Body of pancreas (tissue), 4 donors: ENCODE results near the gene MSANTD2.

Source experiments
- CTCF ChIP-seq, 7 experiments: fragments of 450-650 bp in 4 of 7; fragments of 200-600 bp in 3 of 7; sonication (generic) in 3 of 7; IDR thresholded peaks; one replicate each; pipeline ENCODE4 v1.5.1; 2016 to 2019; ENCODE audit warnings: antibody characterized with exemption in 7 of 7
- POLR2A ChIP-seq, 3 donors: fragments of 450-650 bp; IDR thresholded peaks; one replicate each; pipeline ENCODE4 v1.6.1; 2016; ENCODE audit warnings: antibody characterized with exemption in 3 of 3, mild to moderate bottlenecking in 2 of 3

GRCh38 chr11:124784051-124784450 is 16.2 kb downstream of the MSANTD2 start:
- TF ChIP-seq CTCF (IDR thresholded peaks at IDR 0.05) (no peak), POLR2A (IDR thresholded peaks at IDR 0.05) (no peak)
